ENCODE data around the gene ZBTB8A. TPM values are rescaled to one million over a fixed set of nuclear protein-coding genes. Genes with fewer than 3 reads are reported as not detected.
"Not testable (repeated sequence)": the region's sequence is repeated elsewhere in the genome, so short reads cannot be mapped to it uniquely, and the experiment has no call there.

The ZBTB8A gene
- total RNA-seq, 1 donor from 2014 or later = 2.9 TPM

DNA sequence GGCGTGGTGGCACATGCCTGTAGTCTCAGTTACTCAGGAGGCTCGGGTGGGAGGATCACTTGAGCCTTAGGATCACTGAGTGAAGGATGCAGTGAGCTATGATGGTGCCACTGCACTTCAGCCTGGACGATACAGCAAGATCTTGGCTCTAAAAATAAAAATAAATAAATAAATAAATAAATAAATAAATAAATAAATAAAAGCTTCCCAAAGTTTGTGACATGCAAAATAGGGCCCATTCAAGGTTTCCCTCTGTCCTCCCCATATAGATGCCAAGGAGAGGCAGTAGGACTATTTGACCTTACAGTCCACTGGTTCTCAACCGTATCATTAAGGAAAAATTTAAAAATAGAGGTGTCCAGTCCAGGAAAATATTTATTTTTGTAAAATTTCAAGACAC lies 70.0 kb downstream of the ZBTB8A start:
- intact Hi-C loops (cut with DNase I) = no loop called here
- DNase-seq = no peak
- no peak for ATAC-seq (ENCODE audit: poor library complexity)

DNA sequence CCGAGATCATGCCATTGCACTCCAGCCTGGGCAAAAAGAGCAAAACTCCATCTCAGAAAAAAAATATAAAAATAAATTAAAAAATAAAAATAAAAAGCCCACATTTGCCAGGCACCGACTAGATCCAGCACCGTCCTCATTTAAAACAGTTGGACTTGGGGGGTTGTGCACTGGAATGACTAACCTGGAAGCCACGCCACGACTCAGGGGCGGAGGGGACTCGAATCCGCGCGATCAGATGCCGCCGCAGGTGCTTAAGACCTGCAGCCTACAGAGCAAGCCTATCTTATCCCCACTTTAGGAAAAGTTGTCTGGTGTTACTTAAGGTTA lies 72.6 kb downstream of the ZBTB8A start:
- intact Hi-C loops (cut with DNase I) = no loop called here
- no peak for DNase-seq

DNA sequence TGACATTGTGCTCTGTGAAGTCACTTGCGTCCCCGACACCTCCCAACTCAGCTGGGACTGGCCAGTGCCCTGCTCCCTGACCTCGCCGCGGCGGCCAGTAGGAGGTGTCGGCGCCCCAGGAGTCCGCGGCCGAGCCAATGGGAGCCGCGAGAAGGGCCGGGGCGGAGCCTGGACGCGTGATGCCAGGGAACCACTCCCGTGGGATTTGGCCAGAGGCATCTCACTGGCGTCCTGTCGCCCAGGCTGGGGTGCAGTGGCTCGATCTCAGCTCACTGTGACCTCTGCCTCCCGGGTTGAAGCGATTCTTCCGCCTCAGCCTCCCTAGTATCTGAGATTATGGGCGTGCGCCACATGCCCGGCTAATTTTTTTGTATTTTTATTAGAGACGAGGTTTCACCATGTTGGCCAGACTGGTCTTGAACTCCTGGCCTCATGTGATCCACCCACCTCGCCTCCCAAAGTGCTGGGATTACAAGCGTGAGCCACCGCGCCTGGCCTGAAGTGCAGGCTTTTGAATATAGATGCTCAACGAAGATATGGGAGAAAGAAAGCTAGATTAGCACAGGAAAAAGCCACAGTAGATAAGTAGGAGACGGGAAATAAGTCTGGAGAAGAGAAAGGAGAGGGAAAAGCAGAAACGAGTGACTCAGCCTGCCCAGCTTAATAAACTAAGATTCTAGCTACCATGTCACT lies 73.1 kb downstream of the ZBTB8A start:
- intact Hi-C loops (cut with DNase I) = no loop called here
- ATAC-seq (ENCODE audit: poor library complexity) = peak; percentile 100

More for the DNA sequence above, 72.6 kb downstream of the ZBTB8A start:
- no peak for ATAC-seq (ENCODE audit: poor library complexity)

DNA sequence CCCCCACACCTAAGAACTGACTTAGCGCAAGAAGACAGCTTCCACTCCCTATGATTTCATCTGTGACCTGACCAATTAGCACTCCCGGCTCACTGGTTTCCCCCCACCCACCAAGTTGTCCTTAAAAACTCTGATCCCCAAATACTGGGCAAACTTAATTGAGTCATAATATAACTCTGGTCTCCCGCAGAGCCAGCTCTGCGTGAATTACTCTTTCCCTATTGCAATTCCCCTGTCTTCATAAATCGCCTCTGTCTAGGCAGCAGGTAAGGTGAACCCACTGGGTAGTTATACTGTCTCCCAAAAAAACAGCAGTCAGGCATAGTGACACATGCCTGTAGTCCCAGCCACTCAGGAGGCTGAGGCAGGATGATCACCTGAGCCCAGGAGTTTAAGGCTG lies 74.2 kb downstream of the ZBTB8A start:
- ATAC-seq (ENCODE audit: poor library complexity) (no peak), DNase-seq (no peak)
- intact Hi-C loops (cut with DNase I) = no loop called here

More for the DNA sequence above, 73.1 kb downstream of the ZBTB8A start:
- peak; percentile 94 for DNase-seq

DNA sequence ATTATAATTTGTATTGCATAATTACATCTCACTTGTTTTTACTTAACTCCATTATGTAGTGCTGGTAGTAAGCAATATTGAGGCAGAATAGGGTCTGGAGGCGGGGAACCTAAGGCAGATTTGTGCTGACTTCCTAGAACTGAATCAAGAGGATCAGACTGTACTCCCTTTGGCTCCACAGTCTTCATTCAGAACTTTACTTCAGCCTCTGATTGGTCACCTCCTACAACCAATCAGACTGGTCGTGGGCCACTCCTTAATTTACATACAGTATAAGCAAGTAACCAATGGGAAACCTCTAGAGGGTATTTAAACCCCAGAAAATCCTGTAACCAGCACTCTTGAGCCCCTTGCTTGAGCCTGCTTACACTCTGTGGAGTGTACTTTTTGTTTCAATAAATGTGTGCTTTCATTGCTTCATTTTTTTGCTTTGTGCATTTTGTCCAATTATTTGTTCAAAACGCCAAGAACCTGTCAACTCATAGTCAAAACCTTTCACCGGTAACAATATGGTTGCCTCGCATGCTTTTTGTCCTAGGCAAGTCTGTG lies 79.5 kb downstream of the ZBTB8A start:
- DNase-seq (no peak), ATAC-seq (ENCODE audit: poor library complexity) (no peak)
- intact Hi-C loops (cut with DNase I) = no loop called here

DNA sequence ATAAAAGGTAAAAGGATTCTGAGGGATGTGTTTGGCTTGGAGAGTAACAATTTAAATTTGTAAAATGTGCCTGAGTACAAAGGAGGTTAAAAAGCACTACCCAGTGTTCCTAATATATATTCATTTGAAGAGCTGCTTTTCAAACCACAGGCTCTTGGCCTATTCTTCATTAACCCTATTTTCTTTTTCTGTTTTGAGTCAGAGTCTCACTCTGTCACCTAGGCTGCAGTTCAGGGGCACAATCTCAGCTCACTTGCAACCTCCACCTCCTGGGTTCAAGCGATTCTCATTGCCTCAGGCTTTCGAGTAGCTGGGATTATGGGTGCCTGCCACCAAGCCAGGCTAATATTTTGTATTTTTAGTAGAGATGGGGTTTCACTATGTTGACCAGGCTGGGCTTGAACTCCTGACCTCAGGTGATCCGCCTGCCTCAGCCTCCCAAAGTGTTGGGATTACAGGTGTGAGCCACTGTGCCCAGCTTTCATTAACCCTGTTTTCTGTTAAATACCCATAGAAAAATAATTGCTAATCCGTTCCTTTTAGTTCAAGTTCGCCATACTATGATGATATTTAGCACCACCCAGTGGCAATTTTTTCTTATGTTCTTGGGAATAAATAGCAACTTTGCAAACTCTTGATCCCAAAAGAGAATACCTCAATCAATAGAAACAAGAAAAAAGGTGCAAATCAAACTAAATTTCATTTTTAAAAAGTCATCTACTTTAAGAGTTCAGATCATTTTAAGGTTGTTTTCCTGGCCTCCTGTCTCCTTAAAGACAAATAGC lies 80.7 kb downstream of the ZBTB8A start:
- DNase-seq (no peak), ATAC-seq (ENCODE audit: poor library complexity) (no peak)
- intact Hi-C loops (cut with DNase I) = no loop called here

DNA sequence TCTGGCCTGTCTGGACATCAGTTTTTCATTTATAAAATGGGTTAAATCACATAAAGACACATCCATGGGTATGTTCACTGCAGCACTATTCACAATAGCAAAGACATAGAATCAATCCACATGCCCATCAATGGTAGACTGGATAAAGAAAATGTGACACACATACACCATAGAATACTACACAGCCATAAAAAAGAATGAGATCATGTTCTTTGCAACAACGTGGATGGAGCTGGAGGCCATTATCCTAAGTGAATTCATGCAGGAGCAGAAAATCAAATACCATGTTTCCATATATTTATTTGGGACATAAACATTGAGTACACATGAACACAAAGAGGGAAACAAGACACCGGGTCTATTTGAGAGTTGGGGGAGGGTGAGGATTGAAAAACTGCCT lies 83.0 kb downstream of the ZBTB8A start:
- ATAC-seq (ENCODE audit: poor library complexity) (no peak), DNase-seq (no peak)
- intact Hi-C loops (cut with DNase I) = no loop called here

DNA sequence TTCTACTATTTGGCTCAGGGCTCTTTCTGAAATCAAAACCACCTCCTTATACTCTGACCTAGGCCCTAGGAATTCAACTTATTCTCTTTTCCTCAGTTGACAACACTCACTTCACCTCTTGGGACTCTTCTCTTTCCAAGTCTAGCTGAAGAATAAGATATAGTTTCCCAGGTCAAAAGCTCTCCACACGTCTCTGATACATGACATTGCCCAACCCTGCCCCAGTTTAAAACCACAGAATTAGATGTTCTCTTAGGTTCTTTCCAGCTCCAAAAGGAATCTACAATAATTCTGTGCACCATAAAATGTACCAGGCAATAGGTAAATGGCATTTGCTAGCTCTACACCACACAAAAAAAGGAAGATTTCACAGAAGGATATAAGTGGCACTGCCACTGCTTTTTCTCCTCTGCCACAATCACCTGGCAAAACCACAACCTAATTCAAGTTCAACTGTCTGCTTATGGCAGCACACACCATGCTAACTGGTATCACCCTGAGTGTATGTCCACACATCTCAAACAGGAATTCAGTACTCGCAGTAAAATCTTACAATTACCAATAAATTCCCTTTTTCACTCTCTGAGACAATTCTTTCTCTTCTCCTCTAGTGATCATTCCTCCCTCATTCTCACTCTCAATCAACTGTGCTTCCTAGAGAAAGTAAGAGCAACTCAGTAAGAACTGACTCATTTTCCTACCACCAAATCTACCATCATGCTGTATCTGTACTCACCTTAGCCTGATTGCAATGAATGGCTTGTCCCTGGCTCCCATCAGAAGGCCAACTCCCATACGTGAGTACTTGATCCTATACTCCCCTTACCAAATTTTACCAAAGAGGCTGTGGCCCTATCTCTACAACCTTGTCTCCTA lies 83.8 kb downstream of the ZBTB8A start:
- DNase-seq (no peak), ATAC-seq (ENCODE audit: poor library complexity) (no peak)
- intact Hi-C loops (cut with DNase I) = no loop called here

DNA sequence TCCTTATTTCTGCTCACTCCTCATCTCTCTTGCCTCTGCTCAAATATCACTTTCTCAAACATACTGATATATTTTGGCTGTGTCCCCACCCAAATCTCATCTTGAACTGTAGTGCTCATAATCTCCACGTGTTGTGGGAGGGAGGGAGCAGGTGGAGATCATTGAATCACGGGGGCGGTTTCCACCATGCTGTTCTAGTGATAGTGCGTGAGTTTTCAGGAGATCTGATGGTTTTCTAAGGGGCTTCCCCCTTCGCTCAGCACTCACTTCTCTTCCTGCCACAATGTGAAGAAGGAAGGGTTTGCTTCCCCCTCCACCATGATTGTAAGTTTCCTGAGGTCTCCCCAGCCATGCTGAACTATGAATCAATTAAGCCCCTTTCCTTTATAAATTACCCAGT lies 84.5 kb downstream of the ZBTB8A start:
- ATAC-seq (ENCODE audit: poor library complexity) (no peak), DNase-seq (no peak)
- intact Hi-C loops (cut with DNase I) = no loop called here

DNA sequence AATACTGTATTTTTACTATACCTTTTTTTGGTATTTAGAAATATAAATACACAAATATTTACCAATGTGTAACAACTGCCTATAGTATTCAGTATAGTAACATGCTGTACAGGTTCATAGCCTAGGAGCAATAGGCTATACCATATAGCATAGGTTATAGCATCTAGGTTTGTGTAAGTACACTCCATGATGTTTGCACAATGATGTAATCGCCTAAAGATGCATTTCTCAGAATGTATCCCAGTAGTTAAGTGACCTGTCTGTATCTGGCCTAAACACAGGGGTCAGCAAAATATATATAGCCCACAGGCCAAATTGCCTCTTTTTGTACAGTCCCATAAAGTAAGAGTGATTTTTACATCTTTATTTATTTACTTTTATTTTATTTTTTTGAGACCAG lies 86.9 kb downstream of the ZBTB8A start:
- no peak for DNase-seq
- intact Hi-C loops (cut with DNase I) = no loop called here
- ATAC-seq (ENCODE audit: poor library complexity) = no peak

DNA sequence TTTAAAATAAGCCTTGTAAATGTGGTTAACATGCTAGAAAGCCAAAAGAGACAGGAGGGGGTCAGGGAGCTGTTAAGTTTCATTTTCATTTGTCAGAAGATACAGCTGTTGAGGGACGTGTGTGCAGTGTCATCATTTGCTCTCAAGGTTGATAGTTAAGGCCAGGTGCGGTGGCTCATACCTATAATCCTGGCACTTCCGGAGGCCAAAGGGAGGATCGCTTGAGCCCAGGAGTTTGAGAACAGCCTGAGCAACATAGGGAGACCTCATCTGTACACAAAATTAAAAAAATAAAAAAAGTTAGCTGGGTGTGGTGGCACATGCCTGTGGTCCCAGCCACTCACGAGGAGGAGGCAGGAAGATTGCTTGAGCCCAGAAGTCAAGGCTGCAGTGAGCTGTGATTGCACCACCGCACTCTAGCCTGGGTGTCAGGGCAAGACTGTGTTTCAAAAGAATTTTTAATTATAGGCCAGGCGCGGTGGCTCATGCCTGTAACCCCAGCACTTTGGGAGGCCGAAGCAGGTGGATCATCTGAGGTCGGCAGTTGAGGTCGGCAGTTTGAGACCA lies 88.5 kb downstream of the ZBTB8A start:
- intact Hi-C loops (cut with DNase I) = no loop called here
- no peak for ATAC-seq (ENCODE audit: poor library complexity)
- no peak for DNase-seq

DNA sequence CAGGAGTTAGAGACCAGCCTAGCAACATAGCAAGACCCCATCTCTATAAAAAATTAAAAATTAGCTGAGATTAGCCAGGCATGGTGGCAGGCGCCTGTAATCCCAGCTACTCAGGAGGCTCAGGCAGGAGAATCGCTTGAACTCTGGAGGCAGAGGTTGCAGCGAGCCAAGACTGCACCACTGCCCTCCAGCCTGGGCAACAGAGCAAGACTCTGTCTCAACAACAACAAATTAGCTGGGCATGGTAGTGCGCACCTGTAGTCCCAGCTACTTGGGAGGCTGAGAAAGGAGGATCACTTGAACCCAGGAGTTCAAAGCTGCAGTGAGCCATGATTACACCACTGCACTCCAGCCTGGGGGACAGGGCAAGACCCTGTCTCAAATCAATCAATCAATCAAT lies 90.9 kb downstream of the ZBTB8A start:
- DNase-seq; ATAC-seq (ENCODE audit: poor library complexity); intact Hi-C loops (cut with DNase I): not testable (repeated sequence)

DNA sequence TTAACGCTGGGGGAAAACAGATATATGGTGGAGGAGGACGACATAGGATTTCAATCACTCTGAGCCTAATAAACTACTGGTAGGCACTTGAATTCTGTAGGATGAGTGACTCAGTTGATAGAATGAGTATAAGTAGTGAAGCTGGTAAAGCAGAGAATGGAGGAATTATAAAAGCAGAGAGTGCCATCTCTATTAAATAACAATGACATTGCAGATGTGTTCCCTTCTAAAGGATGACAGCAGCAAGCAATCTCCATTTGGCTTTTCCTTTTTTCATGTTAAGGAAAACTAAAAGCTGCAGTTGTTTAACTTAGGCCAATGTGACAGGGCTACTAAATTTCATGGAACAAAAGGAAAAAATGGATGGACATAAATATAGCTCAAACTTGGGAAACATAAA lies 93.6 kb downstream of the ZBTB8A start:
- DNase-seq = no peak
- ATAC-seq (ENCODE audit: poor library complexity) = no peak
- intact Hi-C loops (cut with DNase I) = no loop called here

DNA sequence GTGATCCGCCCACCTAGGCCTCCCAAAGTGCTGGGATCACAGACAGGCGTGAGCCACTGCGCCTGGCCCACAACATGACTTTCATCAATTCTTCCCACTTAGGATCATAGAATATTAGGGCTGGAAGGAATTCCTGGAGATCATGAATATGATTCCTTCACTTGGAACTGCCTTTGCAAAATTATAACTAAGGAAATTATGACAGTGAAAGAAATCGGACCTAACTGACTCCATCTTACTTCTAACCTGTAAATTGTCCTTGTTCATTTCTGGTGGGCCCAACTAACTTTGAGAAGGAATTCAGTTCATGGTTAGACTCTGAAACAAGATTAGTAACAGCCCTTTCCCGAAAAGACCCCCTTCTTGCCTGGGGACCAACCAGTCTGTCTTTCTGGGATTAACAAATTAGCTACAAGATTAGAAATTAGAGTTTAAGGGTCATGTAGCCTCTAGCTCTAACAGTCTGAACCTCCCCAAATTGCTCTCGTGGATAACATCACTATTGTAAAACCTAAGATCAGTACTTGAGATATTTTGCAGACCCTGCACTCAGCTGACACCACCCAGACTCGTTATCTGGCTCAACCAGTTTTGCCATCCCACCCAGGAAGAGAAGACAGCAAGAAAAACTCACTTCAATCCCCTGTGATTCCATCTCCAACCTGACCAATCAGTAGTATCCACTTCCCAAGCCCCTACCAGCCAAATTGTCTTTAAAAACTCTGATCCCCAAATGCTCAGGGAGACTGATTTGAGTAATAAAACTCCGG lies 96.5 kb downstream of the ZBTB8A start:
- no peak for ATAC-seq (ENCODE audit: poor library complexity)
- intact Hi-C loops (cut with DNase I) = no loop called here
- no peak for DNase-seq

DNA sequence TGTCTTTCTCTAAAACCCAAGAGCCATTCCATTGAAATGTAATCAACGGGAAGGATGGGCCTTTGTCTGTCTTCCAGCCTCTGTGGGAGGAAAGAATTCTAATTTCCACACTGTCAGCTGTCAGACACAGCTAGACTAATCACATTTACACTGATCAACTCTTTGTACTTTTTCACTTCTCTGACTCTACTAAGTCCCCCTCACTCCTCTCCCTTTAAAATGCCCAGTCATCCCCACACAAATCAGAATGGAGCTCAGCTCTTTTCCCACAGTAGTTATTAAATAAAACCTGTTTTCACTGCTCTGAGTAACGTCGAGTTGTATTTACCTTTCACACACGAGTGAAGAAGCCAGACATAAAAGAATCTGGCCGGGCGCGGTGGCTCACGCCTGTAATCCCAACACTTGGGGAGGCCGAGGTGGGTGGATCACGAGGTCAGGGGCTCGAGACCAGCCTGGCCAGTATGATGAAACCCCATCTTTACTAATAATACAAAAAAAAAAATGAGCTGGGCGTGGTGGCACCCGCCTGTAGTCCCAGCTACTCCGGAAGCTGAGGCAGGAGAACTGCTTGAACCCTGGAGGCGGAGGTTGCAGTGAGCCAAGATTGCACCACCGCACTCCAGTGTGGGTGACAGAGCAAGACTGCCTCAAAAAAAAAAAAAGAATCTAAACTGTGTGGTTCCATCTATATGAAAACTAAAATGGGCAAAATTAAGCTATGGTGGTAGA lies 97.9 kb downstream of the ZBTB8A start:
- no peak for DNase-seq
- ATAC-seq (ENCODE audit: poor library complexity) = no peak
- intact Hi-C loops (cut with DNase I) = no loop called here

DNA sequence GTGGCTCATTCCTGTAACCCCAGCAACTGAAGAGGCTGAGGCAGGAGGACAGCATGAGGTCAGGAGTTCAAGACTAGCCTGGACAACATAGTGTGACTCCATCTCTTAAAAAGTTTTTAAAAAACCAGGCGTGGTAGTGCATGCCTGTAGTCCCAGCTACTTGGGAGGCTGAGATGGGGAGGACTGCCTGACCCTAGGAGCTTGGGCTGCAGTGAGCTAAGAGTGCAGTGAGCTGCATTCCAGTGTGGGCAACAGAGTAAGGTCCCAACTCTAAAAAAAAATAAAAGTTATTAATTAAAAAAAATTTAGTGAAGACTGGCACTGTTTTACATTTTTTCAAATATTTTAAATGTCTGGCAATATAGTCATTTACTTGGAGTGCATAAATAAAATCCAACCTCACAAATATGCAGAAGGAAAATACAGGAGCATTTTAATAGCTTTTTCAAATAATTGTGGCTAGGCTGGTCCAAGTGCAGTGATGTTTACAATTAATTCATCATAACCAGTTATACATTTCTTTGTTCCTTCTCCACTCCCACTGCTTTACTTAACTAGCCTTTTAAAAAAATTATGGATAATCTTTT lies 100.4 kb downstream of the ZBTB8A start:
- intact Hi-C loops (cut with DNase I) = no loop called here
- ATAC-seq (ENCODE audit: poor library complexity) (no peak), DNase-seq (no peak)

DNA sequence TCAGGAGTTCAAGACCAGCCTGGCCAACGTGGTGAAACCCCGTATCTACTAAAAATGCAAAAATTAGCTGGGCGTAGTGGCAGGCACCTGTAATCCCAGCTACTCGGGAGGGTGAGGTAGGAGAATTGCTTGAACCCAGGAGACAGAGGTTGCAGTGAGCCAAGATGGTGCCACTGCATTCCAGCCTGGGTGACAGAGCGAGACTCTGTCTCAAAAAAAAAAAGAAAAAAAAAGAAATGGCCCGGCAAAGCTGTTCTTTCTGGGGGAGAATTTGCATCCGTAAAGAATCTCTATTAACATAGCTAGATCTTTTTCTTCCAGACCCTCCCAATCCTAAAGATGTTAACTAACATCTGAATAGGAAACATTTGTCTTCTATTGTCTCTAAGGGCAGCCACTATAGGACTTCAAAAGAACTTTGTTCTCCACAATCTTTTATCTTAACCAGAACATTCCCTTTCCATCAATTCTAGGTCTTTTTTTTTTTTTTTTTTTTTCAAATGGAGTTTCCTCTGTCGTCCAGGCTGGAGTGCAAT lies 103.1 kb downstream of the ZBTB8A start:
- DNase-seq; intact Hi-C loops (cut with DNase I); ATAC-seq (ENCODE audit: poor library complexity): not testable (repeated sequence)
